Natural killer cell (primary cell): Measurements from ENCODE around the gene CDKN1C. TPM values are rescaled to one million over a fixed set of nuclear protein-coding genes. Genes with fewer than 3 reads are reported as not detected.

Experiments
- ATAC-seq, 3 donors: fragments of 150-1000 bp in 2 of 3; fragments of 200-7000 bp in 1 of 3; cut with Tn5 transposase; 1 replicate in 1 of 3; 2 replicates in 2 of 3; pipeline ENCODE4 v1.10.0; 2021; ENCODE audit warnings: mild to moderate bottlenecking in 2 of 3, moderate library complexity in 2 of 3
- DNase-seq, 2 donors: peaks; one replicate each; pipeline versions ENCODE4 v3.0.0 to v3.0.0-alpha.2; 2013 to 2021; ENCODE audit warnings: mixed read lengths in 1 of 2
- H3K27ac ChIP-seq: one replicate; pipeline ENCODE4 v1.5.1; 2013; ENCODE audit warnings: mild to moderate bottlenecking, low read length
- H3K27me3 ChIP-seq: one replicate; pipeline ENCODE4 v1.6.1; 2013; ENCODE audit warnings: low read length; ENCODE audit not compliant: control insufficient read depth, insufficient read depth
- H3K36me3 ChIP-seq: one replicate; pipeline ENCODE4 v1.6.1; 2013; ENCODE audit warnings: low read length; ENCODE audit not compliant: control insufficient read depth, insufficient read depth
- H3K4me1 ChIP-seq: one replicate; pipeline ENCODE4 v1.6.1; 2013; ENCODE audit warnings: low read length; ENCODE audit not compliant: control insufficient read depth, insufficient read depth
- H3K4me3 ChIP-seq: one replicate; pipeline ENCODE4 v1.5.1; 2013; ENCODE audit warnings: low read length
- H3K9me3 ChIP-seq: one replicate; pipeline ENCODE4 v1.6.1; 2013; ENCODE audit warnings: low read length; ENCODE audit not compliant: control insufficient read depth, insufficient read depth
- H3K27ac Mint-ChIP-seq, 2 donors: one replicate each; pipeline ENCODE4 v1.8.0; 2022; ENCODE audit warnings: mild to moderate bottlenecking in 2 of 2, mixed read lengths in 2 of 2, moderate library complexity in 1 of 2
- H3K27me3 Mint-ChIP-seq, 2 donors: one replicate each; pipeline ENCODE4 v1.8.0; 2022; ENCODE audit warnings: low read depth in 2 of 2, mixed read lengths in 2 of 2
- H3K36me3 Mint-ChIP-seq: one replicate; pipeline ENCODE4 v1.8.0; 2022; ENCODE audit warnings: mixed read lengths
- H3K4me1 Mint-ChIP-seq, 2 donors: one replicate each; pipeline ENCODE4 v1.8.0; 2022; ENCODE audit warnings: mixed read lengths in 2 of 2
- H3K4me3 Mint-ChIP-seq: one replicate; pipeline ENCODE4 v1.8.0; 2022; ENCODE audit warnings: mild to moderate bottlenecking, moderate library complexity, mixed read lengths
- H3K9me3 Mint-ChIP-seq, 2 donors: one replicate each; pipeline ENCODE4 v1.8.0; 2022; ENCODE audit warnings: mixed read lengths in 2 of 2
- CTCF ChIP-seq: fragments of 200-600 bp; IDR thresholded peaks from one replicate; pipeline ENCODE4 v1.8.0; 2022; ENCODE audit warnings: antibody characterized with exemption
- WGBS: methylation state at CpG from one replicate; pipeline ENCODE4 v1.1.7; 2013; ENCODE audit warnings: missing lambda C conversion rate; ENCODE audit not compliant: insufficient coverage; 5-methylcytosine and 5-hydroxymethylcytosine counted together
- intact Hi-C: fragments of 100-400 bp; cut with micrococcal nuclease; formaldehyde crosslinking; loops from one replicate; pipeline ENCODE4 v1.14.2; 2022
- total RNA-seq, 4 donors: library from RNA; stranded (reverse); fragments of 120-200 nt in 1 of 4; gene quantifications; one replicate each; pipeline versions ENCODE4 v1.2.3 to v1.2.4, GENCODE V29; 2013 to 2022

CDKN1C gene
- total RNA-seq, 3 donors from 2014 or later (not counting 1 experiment from before 2014, with no cell fraction given): 2.6 to 27.9 (median 6.3) TPM

GRCh38 chr11:2881981-2882375, 3.6 kb downstream of the CDKN1C start:
- Histone ChIP-seq H3K4me1 (peaks cover 14% of the 10 kb centered on the region), H3K27ac (no peak overlapping the region), H3K4me3 (no peak overlapping the region), H3K27me3 (peaks cover 8% of the 10 kb centered on the region), H3K9me3 (no peaks in the 10 kb centered on the region), H3K36me3 (no peaks in the 10 kb centered on the region)
- 82% methylated on average over 12 of the region's 12 CpGs for WGBS
- DNase-seq: no peak
- intact Hi-C loops: no loop called here
- H3K36me3 Mint-ChIP-seq: no peaks in the 10 kb centered on the region
- peaks cover 8 to 20% of the 10 kb centered on the region in 2 donors for H3K27me3 Mint-ChIP-seq
- TF ChIP-seq CTCF: no peak
- no peak overlapping the region for H3K4me3 Mint-ChIP-seq
- no peak overlapping the region for H3K27ac Mint-ChIP-seq
- no peaks in the 10 kb centered on the region for H3K9me3 Mint-ChIP-seq
- peaks cover 5 to 10% of the 10 kb centered on the region in 2 donors for H3K4me1 Mint-ChIP-seq
- ATAC-seq: no peak

- H3K4me3 ChIP-seq: no peak overlapping the region
- H3K9me3 ChIP-seq: no peaks in the 10 kb centered on the region
- H3K36me3 ChIP-seq: no peaks in the 10 kb centered on the region
- ATAC-seq (no peak), DNase-seq (no peak)
- no peak overlapping the region for H3K27ac ChIP-seq
- H3K27me3 ChIP-seq: peaks cover 8% of the 10 kb centered on the region
- Mint-ChIP-seq H3K9me3 (no peaks in the 10 kb centered on the region), H3K4me1 (peaks cover 5 to 10% of the 10 kb centered on the region in 2 donors), H3K27me3 (peaks cover 8 to 20% of the 10 kb centered on the region in 2 donors), H3K27ac (no peak overlapping the region), H3K36me3 (no peaks in the 10 kb centered on the region), H3K4me3 (no peak overlapping the region)
- TF ChIP-seq CTCF: no peak
- H3K4me1 ChIP-seq: peaks cover 11% of the 10 kb centered on the region
- 84% methylated on average over 19 of the region's 19 CpGs for WGBS
- intact Hi-C loops: no loop called here
Measured at GRCh38 chr11:2881076-2881980, 4.2 kb downstream of the CDKN1C start.

GRCh38 chr11:2880646-2881045, 4.9 kb downstream of the CDKN1C start:
- Mint-ChIP-seq H3K27me3 (peaks cover 8 to 20% of the 10 kb centered on the region in 2 donors), H3K9me3 (no peaks in the 10 kb centered on the region), H3K4me1 (peaks cover 5 to 10% of the 10 kb centered on the region in 2 donors), H3K36me3 (no peaks in the 10 kb centered on the region), H3K27ac (no peak overlapping the region), H3K4me3 (no peak overlapping the region)
- ATAC-seq (no peak), DNase-seq (no peak)
- Histone ChIP-seq H3K4me1 (peaks cover 10% of the 10 kb centered on the region), H3K27me3 (peaks cover 8% of the 10 kb centered on the region), H3K27ac (no peak overlapping the region), H3K36me3 (no peaks in the 10 kb centered on the region), H3K4me3 (no peak overlapping the region), H3K9me3 (no peaks in the 10 kb centered on the region)
- intact Hi-C loops: no loop called here
- no peak for TF ChIP-seq CTCF
- WGBS: 91% methylated on average over 7 of the region's 7 CpGs
